Natural killer cell (primary cell): ENCODE data around the gene OTOS. TPM values are rescaled to one million over a fixed set of nuclear protein-coding genes. Genes with fewer than 3 reads are reported as not detected.

Experiments
- ATAC-seq, 3 donors: fragments of 150-1000 bp in 2 of 3; fragments of 200-7000 bp in 1 of 3; cut with Tn5 transposase; 1 replicate in 1 of 3; 2 replicates in 2 of 3; pipeline ENCODE4 v1.10.0; 2021; ENCODE audit warnings: mild to moderate bottlenecking in 2 of 3, moderate library complexity in 2 of 3
- DNase-seq, 2 donors: peaks; one replicate each; pipeline versions ENCODE4 v3.0.0 to v3.0.0-alpha.2; 2013 to 2021; ENCODE audit warnings: mixed read lengths in 1 of 2
- H3K27ac ChIP-seq: one replicate; pipeline ENCODE4 v1.5.1; 2013; ENCODE audit warnings: mild to moderate bottlenecking, low read length
- H3K27me3 ChIP-seq: one replicate; pipeline ENCODE4 v1.6.1; 2013; ENCODE audit warnings: low read length; ENCODE audit not compliant: control insufficient read depth, insufficient read depth
- H3K36me3 ChIP-seq: one replicate; pipeline ENCODE4 v1.6.1; 2013; ENCODE audit warnings: low read length; ENCODE audit not compliant: control insufficient read depth, insufficient read depth
- H3K4me1 ChIP-seq: one replicate; pipeline ENCODE4 v1.6.1; 2013; ENCODE audit warnings: low read length; ENCODE audit not compliant: control insufficient read depth, insufficient read depth
- H3K4me3 ChIP-seq: one replicate; pipeline ENCODE4 v1.5.1; 2013; ENCODE audit warnings: low read length
- H3K9me3 ChIP-seq: one replicate; pipeline ENCODE4 v1.6.1; 2013; ENCODE audit warnings: low read length; ENCODE audit not compliant: control insufficient read depth, insufficient read depth
- H3K27ac Mint-ChIP-seq, 2 donors: one replicate each; pipeline ENCODE4 v1.8.0; 2022; ENCODE audit warnings: mild to moderate bottlenecking in 2 of 2, mixed read lengths in 2 of 2, moderate library complexity in 1 of 2
- H3K27me3 Mint-ChIP-seq, 2 donors: one replicate each; pipeline ENCODE4 v1.8.0; 2022; ENCODE audit warnings: low read depth in 2 of 2, mixed read lengths in 2 of 2
- H3K36me3 Mint-ChIP-seq: one replicate; pipeline ENCODE4 v1.8.0; 2022; ENCODE audit warnings: mixed read lengths
- H3K4me1 Mint-ChIP-seq, 2 donors: one replicate each; pipeline ENCODE4 v1.8.0; 2022; ENCODE audit warnings: mixed read lengths in 2 of 2
- H3K4me3 Mint-ChIP-seq: one replicate; pipeline ENCODE4 v1.8.0; 2022; ENCODE audit warnings: mild to moderate bottlenecking, moderate library complexity, mixed read lengths
- H3K9me3 Mint-ChIP-seq, 2 donors: one replicate each; pipeline ENCODE4 v1.8.0; 2022; ENCODE audit warnings: mixed read lengths in 2 of 2
- WGBS: methylation state at CpG from one replicate; pipeline ENCODE4 v1.1.7; 2013; ENCODE audit warnings: missing lambda C conversion rate; ENCODE audit not compliant: insufficient coverage; 5-methylcytosine and 5-hydroxymethylcytosine counted together
- intact Hi-C: fragments of 100-400 bp; cut with micrococcal nuclease; formaldehyde crosslinking; loops from one replicate; pipeline ENCODE4 v1.14.2; 2022
- total RNA-seq, 4 donors: library from RNA; stranded (reverse); fragments of 120-200 nt in 1 of 4; gene quantifications; one replicate each; pipeline versions ENCODE4 v1.2.3 to v1.2.4, GENCODE V29; 2013 to 2022
- TF ChIP-seq, protein P1 (sequence below): fragments of 200-600 bp; IDR thresholded peaks from one replicate; pipeline ENCODE4 v1.8.0; 2022; ENCODE audit warnings: antibody characterized with exemption

Gene OTOS
- total RNA-seq, 3 donors from 2014 or later (not counting 1 experiment from before 2014, with no cell fraction given) = not detected

GRCh38 chr2:240098349-240098748 lies 42.1 kb downstream of the OTOS start:
- Mint-ChIP-seq H3K4me1 (no peaks in the 10 kb centered on the region), H3K36me3 (no peaks in the 10 kb centered on the region), H3K4me3 (no peak overlapping the region), H3K9me3 (no peaks in the 10 kb centered on the region), H3K27me3 (peaks cover 61 to 69% of the 10 kb centered on the region in 2 donors), H3K27ac (no peak overlapping the region)
- TF ChIP-seq, protein P1, sequence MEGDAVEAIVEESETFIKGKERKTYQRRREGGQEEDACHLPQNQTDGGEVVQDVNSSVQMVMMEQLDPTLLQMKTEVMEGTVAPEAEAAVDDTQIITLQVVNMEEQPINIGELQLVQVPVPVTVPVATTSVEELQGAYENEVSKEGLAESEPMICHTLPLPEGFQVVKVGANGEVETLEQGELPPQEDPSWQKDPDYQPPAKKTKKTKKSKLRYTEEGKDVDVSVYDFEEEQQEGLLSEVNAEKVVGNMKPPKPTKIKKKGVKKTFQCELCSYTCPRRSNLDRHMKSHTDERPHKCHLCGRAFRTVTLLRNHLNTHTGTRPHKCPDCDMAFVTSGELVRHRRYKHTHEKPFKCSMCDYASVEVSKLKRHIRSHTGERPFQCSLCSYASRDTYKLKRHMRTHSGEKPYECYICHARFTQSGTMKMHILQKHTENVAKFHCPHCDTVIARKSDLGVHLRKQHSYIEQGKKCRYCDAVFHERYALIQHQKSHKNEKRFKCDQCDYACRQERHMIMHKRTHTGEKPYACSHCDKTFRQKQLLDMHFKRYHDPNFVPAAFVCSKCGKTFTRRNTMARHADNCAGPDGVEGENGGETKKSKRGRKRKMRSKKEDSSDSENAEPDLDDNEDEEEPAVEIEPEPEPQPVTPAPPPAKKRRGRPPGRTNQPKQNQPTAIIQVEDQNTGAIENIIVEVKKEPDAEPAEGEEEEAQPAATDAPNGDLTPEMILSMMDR = no peak
- DNase-seq (no peak), ATAC-seq (no peak)
- 91% methylated on average over 2 of the region's 2 CpGs for WGBS
- H3K9me3 ChIP-seq = no peaks in the 10 kb centered on the region
- peaks cover 31% of the 10 kb centered on the region for H3K27me3 ChIP-seq
- intact Hi-C loops = no loop called here
- no peak overlapping the region for H3K4me3 ChIP-seq
- H3K36me3 ChIP-seq = no peaks in the 10 kb centered on the region
- no peak overlapping the region for H3K27ac ChIP-seq
- H3K4me1 ChIP-seq = no peaks in the 10 kb centered on the region

GRCh38 chr2:240095556-240096523 lies 44.6 kb downstream of the OTOS start:
- no peak overlapping the region for H3K27ac ChIP-seq
- no peaks in the 10 kb centered on the region for H3K9me3 ChIP-seq
- no peak for DNase-seq
- Mint-ChIP-seq H3K27me3 (peaks cover 63 to 68% of the 10 kb centered on the region in 2 donors), H3K9me3 (no peaks in the 10 kb centered on the region), H3K4me1 (no peaks in the 10 kb centered on the region), H3K27ac (no peak overlapping the region), H3K36me3 (peaks cover 5% of the 10 kb centered on the region), H3K4me3 (no peak overlapping the region)
- TF ChIP-seq, protein P1 = no peak
- WGBS = 9% methylated on average over 43 of the region's 43 CpGs
- no peak for ATAC-seq
- H3K4me1 ChIP-seq = no peaks in the 10 kb centered on the region
- no peaks in the 10 kb centered on the region for H3K36me3 ChIP-seq
- H3K27me3 ChIP-seq = peaks cover 31% of the 10 kb centered on the region
- intact Hi-C loops = no loop called here
- no peak overlapping the region for H3K4me3 ChIP-seq

- ATAC-seq = peak in 1 of 3 donors; percentile 21
- H3K4me1 ChIP-seq = no peaks in the 10 kb centered on the region
- Mint-ChIP-seq H3K36me3 (peaks cover 24% of the 10 kb centered on the region), H3K27ac (no peak overlapping the region), H3K27me3 (peaks cover 30 to 55% of the 10 kb centered on the region in 2 donors), H3K4me3 (no peak overlapping the region), H3K9me3 (peaks cover 3 to 12% of the 10 kb centered on the region in 2 donors), H3K4me1 (no peaks in the 10 kb centered on the region)
- H3K4me3 ChIP-seq = no peak overlapping the region
- H3K36me3 ChIP-seq = no peaks in the 10 kb centered on the region
- intact Hi-C loops = no loop called here
- WGBS = 81% methylated on average over 5 of the region's 5 CpGs
- H3K9me3 ChIP-seq = peaks cover 2% of the 10 kb centered on the region
- TF ChIP-seq, protein P1 = no peak
- no peak for DNase-seq
- peaks cover 2% of the 10 kb centered on the region for H3K27me3 ChIP-seq
- H3K27ac ChIP-seq = no peak overlapping the region
Measured at GRCh38 chr2:240089306-240089705, 51.2 kb downstream of the OTOS start.

Other genes with a start within 250 kb of the OTOS start
- gene NDUFA10, start 115.3 kb downstream of the OTOS start, total RNA-seq = 100 to 1,000 TPM in 2 of 3 donors, 10 to 100 TPM in 1; 90.6 to 146 (median 107) TPM
- not detected for gene OR6B2, start 110.2 kb downstream of the OTOS start, total RNA-seq
- gene OR6B3, start 87.1 kb downstream of the OTOS start, total RNA-seq = not detected
- 10 to 100 TPM; 51.5 to 76.5 (median 53.5) TPM for gene COPS9, start 4.4 kb downstream of the OTOS start, total RNA-seq